Measurements from ENCODE around the gene PRDM11.
A peak's percentile ranks its signal among the peaks of the same experiment; 100 is the strongest.

DNA sequence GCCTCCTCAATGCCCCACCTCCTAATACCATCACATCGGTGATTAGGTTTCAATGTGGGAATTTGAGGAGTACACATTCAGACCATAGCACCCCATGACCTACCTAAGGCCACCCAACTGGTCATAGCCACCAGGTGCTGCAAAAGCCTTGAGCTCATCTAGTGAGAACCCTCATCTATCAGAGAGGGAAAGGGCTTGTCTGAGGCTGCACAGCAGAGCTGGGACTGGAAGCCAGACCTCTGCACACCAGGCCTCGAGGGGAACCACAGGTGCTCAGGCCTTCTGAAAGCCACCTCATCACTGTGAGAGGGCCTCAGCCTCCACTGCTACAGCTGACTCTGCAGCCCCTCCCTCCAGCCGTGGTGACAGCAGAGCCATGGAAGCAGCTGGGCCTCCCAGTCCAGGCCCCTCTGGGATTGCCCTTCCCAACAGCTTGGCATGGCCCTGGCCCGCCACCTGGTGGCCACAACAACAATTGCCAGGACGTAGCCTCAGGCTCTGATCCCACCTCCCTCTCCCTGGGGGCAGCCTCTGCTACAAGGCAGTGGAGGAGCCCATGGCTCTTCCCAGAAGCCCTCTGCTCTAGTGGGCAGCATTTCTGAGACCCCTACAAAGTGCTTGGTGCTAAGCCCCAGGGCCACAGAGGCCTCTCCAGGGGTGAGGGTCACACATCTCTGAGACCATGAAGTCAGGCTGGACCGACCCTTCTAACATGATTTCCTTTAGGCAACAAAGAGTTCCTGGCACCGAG lies 41.0 kb upstream of the PRDM11 start:
- TF ChIP-seq EZH2 (IDR thresholded peaks at IDR 0.05; ENCODE audit: borderline replicate concordance, low read length) = no peak
- TF ChIP-seq, protein P1, sequence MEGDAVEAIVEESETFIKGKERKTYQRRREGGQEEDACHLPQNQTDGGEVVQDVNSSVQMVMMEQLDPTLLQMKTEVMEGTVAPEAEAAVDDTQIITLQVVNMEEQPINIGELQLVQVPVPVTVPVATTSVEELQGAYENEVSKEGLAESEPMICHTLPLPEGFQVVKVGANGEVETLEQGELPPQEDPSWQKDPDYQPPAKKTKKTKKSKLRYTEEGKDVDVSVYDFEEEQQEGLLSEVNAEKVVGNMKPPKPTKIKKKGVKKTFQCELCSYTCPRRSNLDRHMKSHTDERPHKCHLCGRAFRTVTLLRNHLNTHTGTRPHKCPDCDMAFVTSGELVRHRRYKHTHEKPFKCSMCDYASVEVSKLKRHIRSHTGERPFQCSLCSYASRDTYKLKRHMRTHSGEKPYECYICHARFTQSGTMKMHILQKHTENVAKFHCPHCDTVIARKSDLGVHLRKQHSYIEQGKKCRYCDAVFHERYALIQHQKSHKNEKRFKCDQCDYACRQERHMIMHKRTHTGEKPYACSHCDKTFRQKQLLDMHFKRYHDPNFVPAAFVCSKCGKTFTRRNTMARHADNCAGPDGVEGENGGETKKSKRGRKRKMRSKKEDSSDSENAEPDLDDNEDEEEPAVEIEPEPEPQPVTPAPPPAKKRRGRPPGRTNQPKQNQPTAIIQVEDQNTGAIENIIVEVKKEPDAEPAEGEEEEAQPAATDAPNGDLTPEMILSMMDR (conservative IDR thresholded peaks at IDR 0.05 in 1 of 2, IDR thresholded peaks at IDR 0.05 in 1 of 2; ENCODE audit: extremely low read depth in 1 of 2, insufficient read depth in 1 of 2, low read depth in 1 of 2, low read length in 2 of 2) = peak; percentile 73 to 90
